Fibroblast of lung (primary cell): ENCODE data around the gene MORN1.

Experiments used
- CTCF ChIP-seq, 2 donors: IDR thresholded peaks in 1 of 2; conservative IDR thresholded peaks in 1 of 2; 1 replicate in 1 of 2; 2 replicates in 1 of 2; pipeline ENCODE4 v1.5.1; 2011 to 2012; ENCODE audit warnings: low read length in 2 of 2, control low read depth in 1 of 2, inconsistent platforms in 1 of 2, low read depth in 1 of 2, mild to moderate bottlenecking in 1 of 2
- EZH2 ChIP-seq: IDR thresholded peaks from 2 replicates; pipeline ENCODE4 v1.5.1; 2012; ENCODE audit warnings: low read length, control low read depth, mild to moderate bottlenecking; ENCODE audit errors: missing control alignments

- no peak for TF ChIP-seq CTCF (conservative IDR thresholded peaks at IDR 0.05 in 1 of 2, IDR thresholded peaks at IDR 0.05 in 1 of 2; ENCODE audit: low read depth in 1 of 2, low read length in 2 of 2)
- TF ChIP-seq EZH2: no peak
Measured at GRCh38 chr1:2288816-2289536, 102.4 kb downstream of the MORN1 start.
